ENCODE measurements around the gene TAS2R4.
"Not testable (repeated sequence)": the region's sequence is repeated elsewhere in the genome, so short reads cannot be mapped to it uniquely, and the experiment has no call there.

TAS2R4 gene

GRCh38 chr7:141776374-141776773 lies at the start of gene TAS2R4:
Gene TAS2R4, plus strand, starts transcription at chr7:141776674. Its CDS starts 1,815 bp downstream, at chr7:141778489.
- no peak for DNase-seq

- no peak for DNase-seq
Measured at GRCh38 chr7:141729020-141729419, 47.5 kb upstream of the TAS2R4 start.

GRCh38 chr7:141731476-141732149 lies 44.9 kb upstream of the TAS2R4 start:
- DNase-seq = no peak

GRCh38 chr7:141737118-141737835 lies 39.2 kb upstream of the TAS2R4 start:
- DNase-seq = peak; percentile 10

- peak; percentile 98 for DNase-seq
Measured at GRCh38 chr7:141737836-141738591, 38.5 kb upstream of the TAS2R4 start, which contains the start of gene SSBP1. Gene SSBP1, plus strand, starts transcription at chr7:141738358. Its CDS starts 809 bp downstream, at chr7:141739167.

- no peak for DNase-seq
Measured at GRCh38 chr7:141738592-141739013, 37.9 kb upstream of the TAS2R4 start.

GRCh38 chr7:141739250-141739649 lies 37.2 kb upstream of the TAS2R4 start:
- DNase-seq = no peak

- no peak for DNase-seq
Measured at GRCh38 chr7:141742229-141742628, 34.2 kb upstream of the TAS2R4 start.

GRCh38 chr7:141744131-141744530 lies 32.3 kb upstream of the TAS2R4 start:
- DNase-seq = no peak

- DNase-seq = no peak
Measured at GRCh38 chr7:141748396-141748795, 28.1 kb upstream of the TAS2R4 start.

GRCh38 chr7:141751904-141752303 lies 24.6 kb upstream of the TAS2R4 start:
- not testable (repeated sequence) for DNase-seq

- no peak for DNase-seq
Measured at GRCh38 chr7:141752634-141753033, 23.8 kb upstream of the TAS2R4 start.

- peak; percentile 4 for DNase-seq
Measured at GRCh38 chr7:141754939-141755338, 21.5 kb upstream of the TAS2R4 start.

- no peak for DNase-seq
Measured at GRCh38 chr7:141763797-141764196, 12.7 kb upstream of the TAS2R4 start, which contains the start of gene TAS2R3. Gene TAS2R3, plus strand, starts transcription at chr7:141764097. Its CDS starts 62 bp downstream, at chr7:141764159.

- DNase-seq = not testable (repeated sequence)
Measured at GRCh38 chr7:141770083-141770583, 6.3 kb upstream of the TAS2R4 start.

- DNase-seq = peak; percentile 38
Measured at GRCh38 chr7:141785706-141786552, 9.5 kb downstream of the TAS2R4 start.

GRCh38 chr7:141788296-141788695 lies 11.8 kb downstream of the TAS2R4 start:
- no peak for DNase-seq

GRCh38 chr7:141789917-141790316 lies 13.4 kb downstream of the TAS2R4 start, which contains the start of gene TAS2R5:
Gene TAS2R5, plus strand, starts transcription at chr7:141790217. Its CDS starts 145 bp downstream, at chr7:141790362.
- DNase-seq = no peak

GRCh38 chr7:141792526-141792925 lies 16.1 kb downstream of the TAS2R4 start:
- DNase-seq = no peak

GRCh38 chr7:141820067-141820466 lies 43.6 kb downstream of the TAS2R4 start:
- no peak for DNase-seq

GRCh38 chr7:141822432-141822831 lies 46.0 kb downstream of the TAS2R4 start:
- not testable (repeated sequence) for DNase-seq
